Measurements from ENCODE around the gene FOXN3. TPM values are rescaled to one million over a fixed set of nuclear protein-coding genes. Genes with fewer than 3 reads are reported as not detected.

The FOXN3 gene
- polyA plus RNA-seq, 1 donor (not counting 4 experiments of a cell fraction or from before 2014, with no cell fraction given), result 10.2 TPM

GRCh38 chr14:89110110-89110509 is 306.9 kb downstream of the FOXN3 start:
- dilution Hi-C loops (cut with MboI; ENCODE audit: extremely low pct_ligation_motif_present, low sequenced_read_pairs), result no loop called here
- no peak overlapping the region for H3K4me3 ChIP-seq (ENCODE audit: control insufficient read depth in 2 of 3, extremely low read depth in 1 of 3, insufficient read depth in 2 of 3, low read depth in 1 of 3, low read length in 3 of 3)
- no peak overlapping the region for H3K9ac ChIP-seq (ENCODE audit: control insufficient read depth, extremely low read depth, insufficient read depth, low read length)
- no peaks in the 10 kb centered on the region for H3K9me3 ChIP-seq (ENCODE audit: control insufficient read depth, low read depth, low read length)
- H2AFZ ChIP-seq (ENCODE audit: control insufficient read depth, low read length), result no peak overlapping the region
- TF ChIP-seq CTCF (optimal IDR thresholded peaks at IDR 0.05 in 1 of 3, IDR thresholded peaks at IDR 0.05 in 1 of 3, conservative IDR thresholded peaks at IDR 0.05 in 1 of 3; ENCODE audit: extremely low read depth in 1 of 3, insufficient read depth in 2 of 3, low read length in 3 of 3) (no peak), EZH2 (IDR thresholded peaks at IDR 0.05; ENCODE audit: low read length) (no peak)
- no peak overlapping the region for H3K4me2 ChIP-seq (ENCODE audit: control insufficient read depth, extremely low read depth, insufficient read depth, low read depth, low read length)
- no peak for FAIRE-seq
- no peak for DNase-seq (ENCODE audit: low read depth, low spot score)
- H3K27ac ChIP-seq (ENCODE audit: control insufficient read depth, insufficient read depth, low read length), result no peak overlapping the region
- H3K9me1 ChIP-seq (ENCODE audit: control insufficient read depth, extremely low read depth, insufficient read depth, low read length), result no peaks in the 10 kb centered on the region
- no peaks in the 10 kb centered on the region for H3K79me2 ChIP-seq (ENCODE audit: control insufficient read depth, insufficient read depth, low read length)
- H3K4me1 ChIP-seq (ENCODE audit: control insufficient read depth, extremely low read depth, insufficient read depth, low read length), result no peaks in the 10 kb centered on the region
- H3K36me3 ChIP-seq (ENCODE audit: control insufficient read depth in 2 of 2, extremely low read depth in 1 of 2, insufficient read depth in 2 of 2, low read length in 2 of 2), result no peaks in the 10 kb centered on the region
- no peaks in the 10 kb centered on the region for H3K27me3 ChIP-seq (ENCODE audit: control insufficient read depth, extremely low read depth, insufficient read depth, low read length)
- H4K20me1 ChIP-seq (ENCODE audit: control insufficient read depth, extremely low read depth, insufficient read depth, low read length), result no peaks in the 10 kb centered on the region

- Histone ChIP-seq H3K36me3 (ENCODE audit: control insufficient read depth in 2 of 2, extremely low read depth in 1 of 2, insufficient read depth in 2 of 2, low read length in 2 of 2) (no peaks in the 10 kb centered on the region), H3K4me3 (ENCODE audit: control insufficient read depth in 2 of 3, extremely low read depth in 1 of 3, insufficient read depth in 2 of 3, low read depth in 1 of 3, low read length in 3 of 3) (no peak overlapping the region), H3K9me3 (ENCODE audit: control insufficient read depth, low read depth, low read length) (no peaks in the 10 kb centered on the region), H3K27ac (ENCODE audit: control insufficient read depth, insufficient read depth, low read length) (no peak overlapping the region), H3K4me1 (ENCODE audit: control insufficient read depth, extremely low read depth, insufficient read depth, low read length) (no peaks in the 10 kb centered on the region), H4K20me1 (ENCODE audit: control insufficient read depth, extremely low read depth, insufficient read depth, low read length) (no peaks in the 10 kb centered on the region), H3K79me2 (ENCODE audit: control insufficient read depth, insufficient read depth, low read length) (no peaks in the 10 kb centered on the region), H2AFZ (ENCODE audit: control insufficient read depth, low read length) (no peak overlapping the region), H3K4me2 (ENCODE audit: control insufficient read depth, extremely low read depth, insufficient read depth, low read depth, low read length) (no peak overlapping the region), H3K9me1 (ENCODE audit: control insufficient read depth, extremely low read depth, insufficient read depth, low read length) (no peaks in the 10 kb centered on the region), H3K27me3 (ENCODE audit: control insufficient read depth, extremely low read depth, insufficient read depth, low read length) (no peaks in the 10 kb centered on the region), H3K9ac (ENCODE audit: control insufficient read depth, extremely low read depth, insufficient read depth, low read length) (no peak overlapping the region)
- no peak for TF ChIP-seq CTCF (optimal IDR thresholded peaks at IDR 0.05 in 1 of 3, IDR thresholded peaks at IDR 0.05 in 1 of 3, conservative IDR thresholded peaks at IDR 0.05 in 1 of 3; ENCODE audit: extremely low read depth in 1 of 3, insufficient read depth in 2 of 3, low read length in 3 of 3)
- no peak for TF ChIP-seq EZH2 (IDR thresholded peaks at IDR 0.05; ENCODE audit: low read length)
- no peak for DNase-seq (ENCODE audit: low read depth, low spot score)
- no peak for FAIRE-seq
- dilution Hi-C loops (cut with MboI; ENCODE audit: extremely low pct_ligation_motif_present, low sequenced_read_pairs), result no loop called here
Measured at GRCh38 chr14:89108608-89109007, 308.4 kb downstream of the FOXN3 start.
